ENCODE data around the gene C4A. TPM values are rescaled to one million over a fixed set of nuclear protein-coding genes. Genes with fewer than 3 reads are reported as not detected.
A peak's percentile ranks its signal among the peaks of the same experiment; 100 is the strongest.
"Not testable (repeated sequence)": the region's sequence is repeated elsewhere in the genome, so short reads cannot be mapped to it uniquely, and the experiment has no call there.

Gene C4A
- total RNA-seq, 4 donors from 2014 or later, result 16.9 to 210 (median 33.6) TPM

DNA sequence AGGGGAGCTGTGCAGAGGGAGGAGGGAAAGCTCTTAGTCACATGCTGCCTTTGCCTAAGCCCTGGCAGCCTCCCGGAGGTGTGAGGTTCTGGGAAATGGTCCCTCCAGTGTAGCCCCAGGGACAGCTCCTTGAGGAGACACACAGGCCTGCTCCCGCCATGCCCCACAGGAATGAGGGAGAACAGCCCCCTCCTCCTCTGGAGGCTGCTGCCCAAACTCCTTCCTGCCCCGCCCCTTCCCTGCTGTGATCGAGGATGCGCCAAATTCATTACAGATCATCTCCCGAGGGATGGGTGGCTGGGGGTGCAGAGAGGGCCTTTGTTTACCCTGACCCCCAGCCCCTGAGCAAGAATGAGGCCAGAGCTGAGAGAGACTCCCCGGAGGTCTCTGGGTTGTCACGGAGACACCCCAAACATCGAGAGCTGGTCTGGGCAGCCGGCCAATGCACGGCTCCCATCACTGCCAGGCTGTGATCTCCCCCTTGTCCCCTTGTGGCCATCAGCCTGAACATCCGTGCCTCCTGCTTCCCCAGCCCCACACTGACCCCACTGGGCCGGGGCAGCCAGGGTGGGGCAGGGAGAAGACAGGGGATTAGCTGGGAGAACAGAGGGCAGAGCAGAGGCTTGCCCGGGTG is 64.7 kb downstream of the C4A start:
- intact Hi-C loops (cut with DNase I; ENCODE audit: low total_unique reads) (no loop called here), in situ Hi-C loops (cut with MboI; ENCODE audit: low pct_ligation_motif_present in 1 of 4, low pct_unique_long_range_greater_than_20kb in 1 of 4, low sequenced_read_pairs in 3 of 4) (no loop called here)
- 39 to 40% methylated on average over 1 to 9 of the region's 14 CpGs for WGBS, 2 donors (ENCODE audit: low coverage in 1 of 2)
- no peaks in the 10 kb centered on the region for H3K27me3 ChIP-seq
- no peak overlapping the region for H3K4me3 ChIP-seq
- no peaks in the 10 kb centered on the region for H3K9me3 ChIP-seq
- H3K4me1 ChIP-seq, result peaks cover 3 to 16% (median 9%) of the 10 kb centered on the region in 4 donors
- no peak for DNase-seq
- no peaks in the 10 kb centered on the region for H3K36me3 ChIP-seq
- no peak for TF ChIP-seq POLR2AphosphoS5 (IDR thresholded peaks at IDR 0.05)
- TF ChIP-seq EP300 (IDR thresholded peaks at IDR 0.05; ENCODE audit: low read depth), result no peak
- TF ChIP-seq, protein P1, sequence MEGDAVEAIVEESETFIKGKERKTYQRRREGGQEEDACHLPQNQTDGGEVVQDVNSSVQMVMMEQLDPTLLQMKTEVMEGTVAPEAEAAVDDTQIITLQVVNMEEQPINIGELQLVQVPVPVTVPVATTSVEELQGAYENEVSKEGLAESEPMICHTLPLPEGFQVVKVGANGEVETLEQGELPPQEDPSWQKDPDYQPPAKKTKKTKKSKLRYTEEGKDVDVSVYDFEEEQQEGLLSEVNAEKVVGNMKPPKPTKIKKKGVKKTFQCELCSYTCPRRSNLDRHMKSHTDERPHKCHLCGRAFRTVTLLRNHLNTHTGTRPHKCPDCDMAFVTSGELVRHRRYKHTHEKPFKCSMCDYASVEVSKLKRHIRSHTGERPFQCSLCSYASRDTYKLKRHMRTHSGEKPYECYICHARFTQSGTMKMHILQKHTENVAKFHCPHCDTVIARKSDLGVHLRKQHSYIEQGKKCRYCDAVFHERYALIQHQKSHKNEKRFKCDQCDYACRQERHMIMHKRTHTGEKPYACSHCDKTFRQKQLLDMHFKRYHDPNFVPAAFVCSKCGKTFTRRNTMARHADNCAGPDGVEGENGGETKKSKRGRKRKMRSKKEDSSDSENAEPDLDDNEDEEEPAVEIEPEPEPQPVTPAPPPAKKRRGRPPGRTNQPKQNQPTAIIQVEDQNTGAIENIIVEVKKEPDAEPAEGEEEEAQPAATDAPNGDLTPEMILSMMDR (IDR thresholded peaks at IDR 0.05), result no peak
- TF ChIP-seq POLR2A (IDR thresholded peaks at IDR 0.05), result no peak
- H3K27ac ChIP-seq, result peak overlapping the region; percentile 46 to 79 (median 60)

DNA sequence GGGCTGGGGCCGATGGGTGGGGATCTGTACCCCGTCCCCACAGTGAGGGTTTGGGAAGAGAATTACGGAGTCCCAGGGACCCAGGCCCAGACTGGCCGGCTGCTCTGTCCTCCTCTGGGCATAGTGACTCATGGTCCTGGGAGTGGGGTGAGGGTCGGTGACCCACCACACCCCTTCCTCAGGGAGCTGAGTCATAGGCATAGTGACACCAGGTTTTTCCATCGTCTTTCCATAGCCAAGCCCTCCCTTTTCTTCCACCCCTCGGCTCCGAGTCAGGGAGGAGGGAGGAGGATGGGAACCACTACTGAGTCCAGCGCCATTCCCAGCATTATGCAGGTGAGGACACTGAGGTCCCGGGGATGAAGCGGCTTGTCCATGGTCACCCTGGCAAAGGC is 65.2 kb downstream of the C4A start:
- peaks cover 3 to 16% (median 9%) of the 10 kb centered on the region in 4 donors for H3K4me1 ChIP-seq
- no peak overlapping the region for H3K4me3 ChIP-seq
- no peaks in the 10 kb centered on the region for H3K9me3 ChIP-seq
- H3K27ac ChIP-seq, result peak overlapping the region; percentile 52 to 79 (median 60)
- WGBS, 2 donors (ENCODE audit: low coverage in 1 of 2), result 69% methylated on average over 11 of the region's 11 CpGs; no CpG with 5 or more reads in 1 of the 2 donors
- TF ChIP-seq POLR2AphosphoS5 (IDR thresholded peaks at IDR 0.05) (peak in 1 of 3 donors; percentile 18), EP300 (IDR thresholded peaks at IDR 0.05; ENCODE audit: low read depth) (no peak)
- TF ChIP-seq, protein P1 (IDR thresholded peaks at IDR 0.05), result no peak
- DNase-seq, result peak; percentile 24
- intact Hi-C loops (cut with DNase I; ENCODE audit: low total_unique reads) (no loop called here), in situ Hi-C loops (cut with MboI; ENCODE audit: low pct_ligation_motif_present in 1 of 4, low pct_unique_long_range_greater_than_20kb in 1 of 4, low sequenced_read_pairs in 3 of 4) (no loop called here)
- no peaks in the 10 kb centered on the region for H3K36me3 ChIP-seq
- H3K27me3 ChIP-seq, result no peaks in the 10 kb centered on the region

DNA sequence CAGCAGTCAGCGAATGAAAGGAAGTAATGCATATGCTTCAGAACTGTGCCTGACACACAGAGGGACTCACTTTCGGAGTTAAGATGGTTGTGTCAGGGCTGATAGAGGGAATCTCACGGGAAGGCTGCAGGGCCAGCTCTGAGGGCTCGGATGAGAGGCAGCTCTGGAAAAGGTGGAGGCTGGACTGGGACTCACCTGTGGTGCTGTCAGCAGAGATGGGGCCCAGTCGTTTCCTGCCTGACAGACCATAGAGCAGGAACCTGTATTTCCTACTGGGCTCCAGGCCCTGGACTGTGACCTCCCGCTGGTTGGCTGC is 65.6 kb downstream of the C4A start:
- WGBS, 2 donors (ENCODE audit: low coverage in 1 of 2), result 66% methylated on average over 6 of the region's 6 CpGs; no CpG with 5 or more reads in 1 of the 2 donors
- intact Hi-C loops (cut with DNase I; ENCODE audit: low total_unique reads), result no loop called here
- peak overlapping the region; percentile 36 to 79 (median 57) for H3K27ac ChIP-seq
- in situ Hi-C loops (cut with MboI; ENCODE audit: low pct_ligation_motif_present in 1 of 4, low pct_unique_long_range_greater_than_20kb in 1 of 4, low sequenced_read_pairs in 3 of 4), result no loop called here
- TF ChIP-seq EP300 (IDR thresholded peaks at IDR 0.05; ENCODE audit: low read depth), result no peak
- TF ChIP-seq, protein P1 (IDR thresholded peaks at IDR 0.05), result no peak
- no peak for TF ChIP-seq POLR2AphosphoS5 (IDR thresholded peaks at IDR 0.05)
- no peak for TF ChIP-seq POLR2A (IDR thresholded peaks at IDR 0.05)
- DNase-seq, result no peak
- H3K36me3 ChIP-seq, result no peaks in the 10 kb centered on the region
- H3K4me1 ChIP-seq, result peaks cover 3 to 16% (median 9%) of the 10 kb centered on the region in 4 donors
- H3K9me3 ChIP-seq, result no peaks in the 10 kb centered on the region
- H3K27me3 ChIP-seq, result no peaks in the 10 kb centered on the region
- H3K4me3 ChIP-seq, result no peak overlapping the region

DNA sequence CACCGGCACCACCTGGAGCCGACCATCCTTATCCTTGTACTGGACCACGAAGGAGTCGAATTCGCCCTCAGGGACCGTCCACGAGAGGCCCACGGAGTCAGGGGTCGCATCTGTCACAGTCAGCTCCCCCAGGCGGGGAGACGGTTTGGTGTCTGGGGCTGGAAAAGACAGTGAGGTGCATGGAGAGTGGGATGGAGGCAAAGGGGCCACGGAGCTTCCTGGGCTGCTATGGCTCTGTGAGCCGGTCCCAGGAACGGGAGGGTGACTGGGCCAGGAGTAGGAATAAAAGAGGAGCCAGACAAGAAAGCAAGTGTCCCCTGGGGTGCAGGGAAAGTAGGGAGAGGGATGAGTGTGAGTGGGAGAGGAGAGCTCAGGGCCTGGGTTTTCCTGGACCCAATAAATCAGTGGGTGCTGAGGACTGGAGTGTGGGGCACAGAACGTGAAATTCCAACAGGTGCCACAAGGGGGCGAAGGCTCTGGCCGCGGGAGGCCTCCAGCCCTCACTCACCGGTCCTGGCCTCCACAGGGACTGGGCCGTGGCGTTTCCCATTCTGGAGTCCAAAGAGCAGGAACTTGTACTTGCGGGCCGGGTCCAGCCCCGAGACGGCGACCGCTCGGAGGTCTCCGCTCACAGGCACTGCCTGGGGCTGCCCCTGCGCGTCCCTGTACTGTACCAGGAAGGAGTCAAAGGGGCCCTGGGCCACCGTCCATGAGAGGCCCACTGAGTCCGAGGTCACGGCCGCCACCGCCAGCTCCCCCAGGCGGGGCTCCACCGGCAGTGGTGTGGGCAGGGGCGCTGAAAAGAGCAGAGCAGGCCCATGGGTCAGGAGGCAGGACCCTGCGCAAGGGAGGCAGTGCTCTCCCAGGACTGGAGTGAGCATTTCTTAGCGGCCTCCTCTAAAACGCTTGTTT is 66.3 kb downstream of the C4A start:
- TF ChIP-seq, protein P1 (IDR thresholded peaks at IDR 0.05), result peak; percentile 84 to 92 (median 87)
- no peak for TF ChIP-seq POLR2A (IDR thresholded peaks at IDR 0.05)
- in situ Hi-C loops (cut with MboI; ENCODE audit: low pct_ligation_motif_present in 1 of 4, low pct_unique_long_range_greater_than_20kb in 1 of 4, low sequenced_read_pairs in 3 of 4), result no loop called here
- Histone ChIP-seq H3K27me3 (no peaks in the 10 kb centered on the region), H3K4me1 (peaks cover 3 to 16% (median 9%) of the 10 kb centered on the region in 4 donors), H3K36me3 (no peaks in the 10 kb centered on the region), H3K4me3 (no peak overlapping the region), H3K9me3 (no peaks in the 10 kb centered on the region), H3K27ac (peak overlapping the region; percentile 36 to 79 (median 57))
- peak; percentile 80 for DNase-seq
- 51 to 100% methylated on average over 2 to 42 of the region's 42 CpGs for WGBS, 2 donors (ENCODE audit: low coverage in 1 of 2)
- intact Hi-C loops (cut with DNase I; ENCODE audit: low total_unique reads), result no loop called here

DNA sequence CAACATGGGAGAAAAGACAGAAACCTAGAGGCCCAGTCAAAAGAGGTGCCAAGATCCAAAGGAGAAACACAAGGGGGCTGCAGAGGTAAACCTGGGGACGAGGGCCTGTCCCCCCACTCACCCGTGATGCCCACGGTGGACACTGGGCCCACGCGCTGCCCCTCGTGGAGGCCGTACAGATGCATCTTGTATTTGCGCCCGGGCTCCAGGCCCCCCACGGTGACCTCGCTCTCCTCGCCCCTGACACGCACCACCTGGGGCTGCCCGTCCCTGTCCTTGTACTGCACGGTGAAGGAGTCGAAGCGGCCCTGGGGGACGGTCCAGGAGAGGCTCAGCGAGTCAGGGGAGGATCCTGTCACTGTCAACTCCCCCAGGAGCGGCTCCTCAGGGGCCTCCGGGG is 67.3 kb downstream of the C4A start:
- intact Hi-C loops (cut with DNase I; ENCODE audit: low total_unique reads), result not testable (repeated sequence)

DNA sequence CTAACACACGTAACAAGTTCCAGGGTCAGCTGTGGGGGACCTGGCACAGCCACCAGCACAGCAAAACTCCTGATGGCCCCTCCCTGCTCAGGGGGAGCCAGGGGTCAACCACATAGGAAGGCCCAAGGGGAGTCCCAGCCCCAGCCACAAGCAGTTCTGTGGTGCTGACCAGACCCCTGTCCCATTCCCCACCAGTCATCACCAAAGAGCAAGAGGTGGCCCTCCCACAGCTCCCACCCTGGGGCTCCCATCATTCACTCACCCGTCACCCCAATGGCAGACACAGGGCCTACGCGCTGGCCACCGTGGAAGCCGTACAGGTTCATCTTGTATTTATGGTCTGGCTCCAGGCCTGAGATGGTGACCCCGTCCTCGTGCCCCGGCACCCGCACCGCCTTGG is 67.9 kb downstream of the C4A start:
- H3K27ac ChIP-seq; H3K4me3 ChIP-seq; H3K9me3 ChIP-seq; intact Hi-C loops (cut with DNase I; ENCODE audit: low total_unique reads); DNase-seq; H3K36me3 ChIP-seq; H3K27me3 ChIP-seq: not testable (repeated sequence)
- in situ Hi-C loops (cut with MboI; ENCODE audit: low pct_ligation_motif_present in 1 of 4, low pct_unique_long_range_greater_than_20kb in 1 of 4, low sequenced_read_pairs in 3 of 4), result loop anchor here in 2 of 4 donors (25.0 kb wide), 1 partner anchor 87 kb away; the partner anchor contains the start of genes DXO (in 2 of the 2), NELFE (in 2 of the 2) and SKIC2 (in 2 of the 2)
- peaks cover 3 to 16% (median 9%) of the 10 kb centered on the region in 4 donors for H3K4me1 ChIP-seq
- 94% methylated on average over 9 of the region's 11 CpGs; no CpG with 5 or more reads in 1 of the 2 donors for WGBS, 2 donors (ENCODE audit: low coverage in 1 of 2)

More for the DNA sequence above, 67.3 kb downstream of the C4A start:
- H3K36me3 ChIP-seq; DNase-seq; H3K27ac ChIP-seq; H3K27me3 ChIP-seq; H3K9me3 ChIP-seq; H3K4me3 ChIP-seq; in situ Hi-C loops (cut with MboI; ENCODE audit: low pct_ligation_motif_present in 1 of 4, low pct_unique_long_range_greater_than_20kb in 1 of 4, low sequenced_read_pairs in 3 of 4): not testable (repeated sequence)
- peaks cover 3 to 16% (median 9%) of the 10 kb centered on the region in 4 donors for H3K4me1 ChIP-seq
- WGBS, 2 donors (ENCODE audit: low coverage in 1 of 2), result 92% methylated on average over 20 of the region's 21 CpGs; no CpG with 5 or more reads in 1 of the 2 donors

Data from transverse colon (tissue), 4 donors.